CD4-positive, alpha-beta T cell treated with Interleukin-15 for 4 hours (primary cell): Measurements from ENCODE around the gene ABR.
"Not testable (repeated sequence)": the region's sequence is repeated elsewhere in the genome, so short reads cannot be mapped to it uniquely, and the experiment has no call there.

Experiments
- DNase-seq: peaks from one replicate; pipeline ENCODE4 v3.0.0-alpha.2; 2020; ENCODE audit warnings: low spot score

Gene ABR

GRCh38 chr17:1147664-1148063 is 32.1 kb downstream of the ABR start:
- DNase-seq, result no peak

DNA sequence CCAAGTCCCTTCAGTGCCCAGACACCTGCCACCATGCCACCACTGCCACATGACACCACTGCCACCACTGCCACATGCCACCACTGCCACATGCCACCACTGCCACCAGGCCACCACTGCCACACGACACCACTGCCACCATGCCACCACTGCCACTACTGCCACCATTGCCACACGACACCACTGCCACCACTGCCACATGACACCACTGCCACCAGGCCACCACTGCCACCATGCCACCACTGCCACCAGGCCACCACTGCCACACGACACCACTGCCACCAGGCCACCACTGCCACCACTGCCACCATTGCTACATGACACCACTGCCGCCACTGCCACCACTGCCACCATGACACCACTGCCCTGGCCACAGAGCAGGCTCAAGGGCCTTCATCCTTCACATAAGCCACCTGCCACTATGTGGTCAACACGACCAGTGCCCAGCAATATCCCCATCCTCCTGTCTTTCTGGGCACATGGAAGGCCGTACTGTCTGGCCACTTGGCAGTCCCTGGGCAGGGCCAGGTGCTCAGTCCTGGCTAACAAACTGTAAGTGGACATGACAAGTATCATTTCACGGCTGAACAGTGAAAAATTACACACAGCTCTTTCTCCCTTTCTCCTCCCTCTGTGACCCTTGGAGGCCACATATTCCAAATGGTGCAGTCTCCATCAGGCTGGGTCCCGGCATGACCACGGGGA is 33.1 kb downstream of the ABR start:
- DNase-seq, result no peak

DNA sequence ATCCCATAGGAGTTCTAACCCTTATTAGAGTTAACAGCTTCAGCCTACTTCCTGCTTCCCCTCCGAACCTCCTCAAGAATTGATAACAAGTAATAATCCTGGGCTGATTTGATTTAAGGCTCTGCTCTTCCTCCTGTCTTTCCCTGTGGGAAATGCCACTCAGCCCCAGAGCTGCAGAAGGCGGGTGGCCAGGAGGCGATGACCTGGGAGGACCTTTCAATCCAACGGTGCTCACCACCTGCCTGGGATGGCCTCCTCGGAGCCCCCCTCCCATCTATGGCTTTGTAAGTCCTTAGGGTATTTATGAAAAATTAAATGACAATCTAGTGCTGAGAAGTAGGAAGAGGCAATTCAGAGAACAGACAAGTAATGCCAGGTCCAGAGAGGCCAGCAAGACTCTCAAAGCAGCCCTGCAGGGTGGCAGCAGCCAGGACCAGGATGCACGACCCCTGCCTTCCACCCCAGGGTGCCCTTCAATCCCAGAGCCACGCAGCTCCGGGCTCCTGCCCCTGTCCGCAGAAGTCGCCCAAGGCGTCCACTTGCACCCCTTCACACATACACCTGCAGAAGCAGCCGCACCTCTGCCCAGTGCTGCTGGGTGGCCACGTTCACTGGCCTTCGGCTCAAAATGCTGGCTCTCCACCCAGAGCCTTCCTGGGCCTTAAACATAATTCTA is 34.3 kb downstream of the ABR start:
- no peak for DNase-seq

DNA sequence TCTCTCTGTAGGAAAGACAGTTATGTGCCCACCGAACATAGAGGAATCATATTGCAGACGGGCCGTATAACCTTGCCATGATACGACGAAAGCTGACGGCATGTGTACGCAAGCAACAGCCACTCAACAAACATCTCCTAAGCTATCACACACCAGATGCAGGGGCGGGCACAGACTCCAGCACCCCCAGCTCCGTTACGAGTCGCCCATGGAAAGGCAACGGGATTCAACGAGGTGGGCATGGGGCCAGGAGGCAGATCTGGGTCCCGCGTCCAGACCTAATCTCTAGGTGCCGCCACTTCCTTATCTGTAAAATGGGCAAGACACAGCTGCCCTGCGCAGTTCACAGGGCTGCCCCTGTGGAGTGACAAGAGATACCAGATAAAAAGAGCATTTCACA is 35.6 kb downstream of the ABR start:
- DNase-seq, result no peak

- DNase-seq, result no peak
Measured at GRCh38 chr17:1143573-1143972, 36.2 kb downstream of the ABR start.

GRCh38 chr17:1142561-1142971 is 37.2 kb downstream of the ABR start:
- DNase-seq, result no peak

DNA sequence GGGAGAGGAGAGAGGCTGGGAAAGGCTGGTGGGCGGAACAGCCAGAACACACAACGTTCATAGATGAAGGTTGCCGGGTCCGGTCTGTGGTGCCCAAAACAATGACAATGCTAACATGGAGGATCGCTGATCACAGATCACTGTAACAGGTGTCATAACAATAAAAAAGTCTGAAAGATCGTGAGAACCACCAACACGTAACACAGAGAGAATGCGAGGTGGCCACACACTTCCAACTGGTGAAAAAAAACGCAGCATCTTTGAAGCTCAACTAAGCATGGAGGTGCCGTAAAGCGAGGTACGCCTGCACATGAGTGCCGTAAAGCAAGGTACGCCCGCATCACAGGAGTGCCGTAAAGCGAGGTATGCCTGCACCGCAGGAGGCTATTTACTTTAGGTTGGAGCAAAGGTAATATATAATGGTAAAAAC is 42.3 kb downstream of the ABR start:
- peak; percentile 21 for DNase-seq

- no peak for DNase-seq
Measured at GRCh38 chr17:1136748-1137147, 43.0 kb downstream of the ABR start.

DNA sequence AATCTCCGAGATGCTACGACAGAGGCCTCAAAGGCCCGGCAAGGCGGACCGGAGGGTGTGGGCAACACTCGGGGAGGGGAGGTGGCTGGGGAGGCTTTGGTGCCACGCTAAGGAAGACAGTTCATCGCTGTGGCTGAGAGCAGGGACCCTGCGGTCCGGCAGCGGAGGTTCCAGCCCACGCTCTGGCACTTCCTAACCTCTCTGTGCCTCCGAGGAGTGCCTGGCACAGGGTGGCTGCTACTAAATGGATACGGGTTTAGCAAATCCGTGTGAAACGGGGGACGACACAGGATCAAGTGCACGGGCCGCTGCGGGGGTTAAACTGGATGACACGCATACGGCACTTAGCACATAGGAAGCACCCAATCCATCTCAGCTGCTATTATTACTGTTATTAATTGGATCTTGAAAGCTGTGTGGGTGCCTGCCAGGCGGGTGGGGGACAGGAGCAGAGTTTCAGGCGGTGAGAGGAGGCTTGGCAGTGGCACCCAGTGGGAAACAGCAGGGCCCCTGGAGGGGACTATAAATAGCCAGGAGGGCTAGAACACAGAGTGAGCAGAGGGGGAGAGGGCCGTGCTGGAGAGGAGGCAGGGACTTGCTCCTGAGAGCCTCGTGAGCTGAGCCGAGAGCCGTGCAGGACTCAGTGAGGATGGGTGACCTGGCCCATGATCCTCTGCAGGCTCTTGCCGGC is 45.0 kb downstream of the ABR start:
- no peak for DNase-seq

DNA sequence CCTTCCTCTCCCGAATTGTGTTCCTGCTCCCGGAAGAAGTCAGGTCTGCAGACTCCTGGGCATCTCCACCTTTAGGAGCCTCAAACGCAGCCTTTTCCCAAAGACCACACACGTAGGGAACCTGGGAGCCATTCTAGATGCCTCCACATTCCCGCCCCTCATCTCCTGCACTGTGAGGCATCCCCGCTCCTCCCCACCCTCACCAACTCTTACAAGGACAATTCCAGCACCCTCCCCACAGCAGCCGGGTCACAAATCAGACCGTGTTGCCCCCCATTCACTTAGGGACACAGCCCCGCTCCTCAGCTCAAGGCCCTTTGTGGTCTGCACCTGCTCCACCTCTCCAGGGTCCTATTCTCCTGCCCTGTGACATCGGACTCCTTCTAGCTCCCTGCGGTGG is 49.6 kb downstream of the ABR start:
- DNase-seq, result no peak

DNA sequence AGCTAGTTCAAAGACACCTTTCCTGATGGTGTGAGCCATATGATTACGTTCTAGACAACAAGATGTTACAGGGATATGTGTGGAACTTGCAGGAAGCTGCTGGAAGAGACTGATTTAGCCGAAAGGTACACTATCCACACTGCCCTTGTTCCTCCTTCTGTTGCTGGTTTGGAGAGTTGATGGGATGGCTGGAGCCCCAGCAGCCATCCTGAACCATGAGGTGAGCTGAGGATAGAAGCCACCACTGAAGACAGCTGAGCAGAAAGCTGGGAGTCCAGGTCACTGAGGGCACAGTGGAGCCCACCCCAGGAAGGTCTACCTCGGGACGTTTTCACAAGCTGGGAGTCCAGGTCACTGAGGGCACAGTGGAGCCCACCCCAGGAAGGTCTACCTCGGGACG is 51.3 kb downstream of the ABR start:
- not testable (repeated sequence) for DNase-seq

GRCh38 chr17:1126801-1127550 is 52.8 kb downstream of the ABR start:
- DNase-seq, result no peak

DNA sequence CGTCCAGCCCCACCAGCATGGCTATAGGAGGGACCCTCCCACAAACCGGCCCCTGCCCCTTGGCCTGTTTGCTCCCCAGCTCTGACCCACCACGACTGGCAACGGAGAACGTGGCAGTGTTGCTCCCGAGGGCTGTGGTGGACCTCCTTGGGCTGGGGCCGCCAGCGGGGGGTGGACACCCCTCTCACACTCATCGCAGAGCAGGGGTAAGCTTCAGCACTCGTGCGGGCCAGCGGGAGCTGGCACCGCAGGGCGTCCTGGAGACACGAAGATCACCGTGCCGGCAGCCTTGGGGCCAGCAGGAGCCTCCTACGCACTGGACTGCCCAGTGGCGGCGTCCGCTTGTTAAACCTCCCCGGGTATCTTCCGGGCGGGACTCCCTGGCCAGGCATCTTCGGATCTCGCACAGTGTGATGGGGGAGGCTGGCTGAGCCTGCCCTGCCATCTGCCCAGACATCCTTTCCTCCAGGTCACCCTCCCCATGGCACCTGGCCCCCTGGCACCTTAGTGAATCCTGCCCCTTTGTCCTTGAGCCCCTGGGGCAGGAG is 53.5 kb downstream of the ABR start:
- DNase-seq, result no peak

GRCh38 chr17:1125788-1126145 is 54.0 kb downstream of the ABR start:
- DNase-seq, result no peak

DNA sequence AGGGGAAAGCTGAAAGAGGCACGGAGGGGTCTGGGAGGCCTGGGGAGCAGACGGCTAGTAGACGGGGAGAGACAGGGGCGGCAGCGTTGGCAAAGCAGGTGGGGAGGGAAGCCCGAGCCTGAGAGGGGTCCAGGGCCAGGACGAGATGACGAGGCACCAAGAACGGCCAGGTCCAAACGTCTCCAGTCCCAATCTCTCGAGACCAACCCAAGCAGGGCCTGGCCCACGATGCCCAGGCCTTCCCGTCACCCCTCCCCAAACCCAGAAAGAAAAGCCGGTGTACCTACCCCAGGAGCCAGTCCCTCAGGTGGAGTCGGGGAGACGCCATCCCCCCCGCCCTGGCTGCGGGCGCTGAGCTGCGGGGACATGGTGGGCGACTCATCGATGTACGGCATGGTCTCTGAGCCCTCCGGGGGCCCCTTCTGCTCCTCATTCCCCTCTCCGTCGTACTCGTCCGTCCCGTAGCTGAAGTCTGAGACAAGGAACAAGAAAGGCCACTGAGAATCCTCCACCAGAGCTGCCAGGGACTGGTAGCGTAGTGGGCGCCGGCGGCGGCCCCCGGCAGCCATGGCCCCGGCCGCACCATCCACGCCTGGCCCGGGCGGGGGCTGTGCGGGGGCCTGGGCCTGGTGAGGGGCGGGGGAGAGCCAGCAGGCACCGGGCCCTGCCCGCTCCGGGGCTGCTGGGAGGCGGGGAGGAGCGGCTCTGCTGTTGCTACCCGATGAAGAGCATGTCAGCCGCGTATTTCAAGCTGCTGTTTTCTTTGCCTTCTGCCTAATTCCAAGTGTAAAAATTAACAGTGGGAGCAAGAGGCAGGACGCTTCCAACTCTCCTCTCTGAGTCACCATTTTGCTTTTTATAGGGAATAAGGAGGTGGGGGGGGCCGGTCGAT is 54.6 kb downstream of the ABR start:
- no peak for DNase-seq

- no peak for DNase-seq
Measured at GRCh38 chr17:1123921-1124715, 55.7 kb downstream of the ABR start.

- no peak for DNase-seq
Measured at GRCh38 chr17:1123393-1123831, 56.4 kb downstream of the ABR start.

DNA sequence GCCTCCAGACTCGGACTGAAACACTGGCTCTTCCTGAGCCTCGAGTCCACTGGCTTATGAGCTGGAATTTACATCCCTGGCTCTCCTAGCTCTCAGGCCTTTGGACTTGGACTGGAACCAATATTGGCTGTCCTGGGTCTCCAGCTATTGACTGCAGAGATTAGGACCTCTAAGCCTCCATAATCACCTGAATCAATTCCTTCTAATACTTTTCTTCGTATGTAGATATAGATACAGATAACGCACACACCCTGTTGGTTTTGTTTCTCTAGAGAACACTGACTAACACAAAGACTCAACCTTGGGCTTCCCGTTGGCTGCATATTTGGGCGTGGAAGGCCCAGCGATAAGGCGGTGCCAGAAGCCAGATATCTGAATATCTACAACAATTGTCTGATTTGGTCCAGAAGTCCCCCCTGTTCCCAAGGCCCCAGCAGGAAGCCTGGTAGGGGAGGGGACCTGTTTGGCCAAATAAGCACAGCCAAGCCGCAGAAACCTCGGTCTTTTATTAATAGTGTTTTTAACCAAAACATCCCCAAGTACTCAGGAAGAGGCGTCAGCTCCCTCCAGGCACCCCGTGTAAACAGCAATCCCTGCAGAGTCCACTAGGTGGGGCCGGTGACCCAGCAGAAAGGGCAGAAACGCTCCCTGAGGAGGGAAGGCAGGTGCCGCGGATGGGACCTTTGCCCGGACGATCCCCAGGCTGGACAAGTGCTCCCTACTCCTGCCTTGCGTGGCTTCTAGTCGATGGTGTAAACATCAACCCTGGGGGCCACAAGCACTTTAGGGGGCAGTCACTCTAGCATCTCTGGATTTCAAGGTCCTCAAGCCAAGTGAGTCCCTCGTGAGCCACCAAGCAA is 57.0 kb downstream of the ABR start:
- DNase-seq, result peak; percentile 87

DNA sequence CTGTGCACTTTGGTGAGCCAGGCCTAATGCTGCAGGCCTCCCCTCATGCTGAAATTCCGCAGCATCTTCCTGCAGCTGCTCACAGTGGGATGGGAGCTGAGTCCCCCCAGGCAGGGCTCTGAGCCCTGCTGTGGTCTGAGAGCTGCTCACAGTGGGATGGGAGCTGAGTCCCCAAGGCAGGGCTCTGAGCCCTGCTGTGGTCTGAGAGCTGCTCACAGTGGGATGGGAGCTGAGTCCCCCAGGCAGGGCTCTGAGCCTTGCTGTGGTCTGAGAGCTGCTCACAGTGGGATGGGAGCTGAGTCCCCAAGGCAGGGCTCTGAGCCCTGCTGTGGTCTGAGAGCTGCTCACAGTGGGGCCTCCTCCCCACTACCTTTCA is 58.4 kb downstream of the ABR start:
- DNase-seq, result not testable (repeated sequence)
